ENCODE measurements around the gene DYSF.

GRCh38 chr2:71506222-71507153 is 53.1 kb downstream of the DYSF start:
- TF ChIP-seq, protein P1, sequence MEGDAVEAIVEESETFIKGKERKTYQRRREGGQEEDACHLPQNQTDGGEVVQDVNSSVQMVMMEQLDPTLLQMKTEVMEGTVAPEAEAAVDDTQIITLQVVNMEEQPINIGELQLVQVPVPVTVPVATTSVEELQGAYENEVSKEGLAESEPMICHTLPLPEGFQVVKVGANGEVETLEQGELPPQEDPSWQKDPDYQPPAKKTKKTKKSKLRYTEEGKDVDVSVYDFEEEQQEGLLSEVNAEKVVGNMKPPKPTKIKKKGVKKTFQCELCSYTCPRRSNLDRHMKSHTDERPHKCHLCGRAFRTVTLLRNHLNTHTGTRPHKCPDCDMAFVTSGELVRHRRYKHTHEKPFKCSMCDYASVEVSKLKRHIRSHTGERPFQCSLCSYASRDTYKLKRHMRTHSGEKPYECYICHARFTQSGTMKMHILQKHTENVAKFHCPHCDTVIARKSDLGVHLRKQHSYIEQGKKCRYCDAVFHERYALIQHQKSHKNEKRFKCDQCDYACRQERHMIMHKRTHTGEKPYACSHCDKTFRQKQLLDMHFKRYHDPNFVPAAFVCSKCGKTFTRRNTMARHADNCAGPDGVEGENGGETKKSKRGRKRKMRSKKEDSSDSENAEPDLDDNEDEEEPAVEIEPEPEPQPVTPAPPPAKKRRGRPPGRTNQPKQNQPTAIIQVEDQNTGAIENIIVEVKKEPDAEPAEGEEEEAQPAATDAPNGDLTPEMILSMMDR (IDR thresholded peaks at IDR 0.05; ENCODE audit: poor library complexity, severe bottlenecking) = no peak
- TF ChIP-seq REST (IDR thresholded peaks at IDR 0.05; ENCODE audit: borderline replicate concordance) (no peak), EZH2 (IDR thresholded peaks at IDR 0.05; ENCODE audit: borderline replicate concordance, insufficient read depth, low read length, poor library complexity, severe bottlenecking) (no peak)

Measured in neural cell (in vitro differentiated cells).